Neural progenitor cell (in vitro differentiated cells): Measurements from ENCODE around the gene BICDL2. TPM values are rescaled to one million over a fixed set of nuclear protein-coding genes. Genes with fewer than 3 reads are reported as not detected.
A peak's percentile ranks its signal among the peaks of the same experiment; 100 is the strongest.

Experiments
- DNase-seq: peaks from one replicate; pipeline ENCODE4 v3.0.0-alpha.2; 2016; ENCODE audit warnings: low spot score
- H2AFZ ChIP-seq: fragments of 200-600 bp; sonication (generic); replicated peaks from 2 replicates; pipeline ENCODE4 v1.6.1; 2016; ENCODE audit warnings: antibody characterized with exemption
- H3F3A ChIP-seq: fragments of 200-600 bp; sonication (generic); 2 replicates; pipeline ENCODE4 v1.6.1; 2016; ENCODE audit warnings: antibody characterized with exemption, low read depth
- H3K27ac ChIP-seq: fragments of 200-600 bp; sonication (generic); 2 replicates; pipeline ENCODE4 v1.5.1; 2016; ENCODE audit warnings: mild to moderate bottlenecking
- H3K27me3 ChIP-seq: fragments of 200-600 bp; sonication (generic); 2 replicates; pipeline ENCODE4 v1.6.1; 2016; ENCODE audit warnings: mild to moderate bottlenecking, moderate library complexity
- H3K36me3 ChIP-seq: fragments of 200-600 bp; sonication (generic); 2 replicates; pipeline ENCODE4 v1.5.1; 2016
- H3K4me1 ChIP-seq: fragments of 200-600 bp; sonication (generic); 2 replicates; pipeline ENCODE4 v1.6.1; 2016; ENCODE audit warnings: mixed run types
- H3K4me2 ChIP-seq: fragments of 200-600 bp; sonication (generic); 2 replicates; pipeline ENCODE4 v1.6.1; 2016
- H3K4me3 ChIP-seq: fragments of 200-600 bp; sonication (generic); 2 replicates; pipeline ENCODE4 v1.5.1; 2016
- H3K79me2 ChIP-seq: fragments of 200-600 bp; sonication (generic); 2 replicates; pipeline ENCODE4 v1.6.1; 2016; ENCODE audit warnings: low read depth
- H3K9ac ChIP-seq: fragments of 200-600 bp; sonication (generic); 2 replicates; pipeline ENCODE4 v1.6.1; 2016
- H3K9me3 ChIP-seq: fragments of 200-600 bp; sonication (generic); 2 replicates; pipeline ENCODE4 v1.5.1; 2016; ENCODE audit warnings: low read depth
- H4K20me1 ChIP-seq: fragments of 200-600 bp; sonication (generic); 2 replicates; pipeline ENCODE4 v1.6.1; 2016; ENCODE audit warnings: low read depth
- H3K27ac Mint-ChIP-seq: 3 replicates; pipeline ENCODE4 v1.8.0; 2021; ENCODE audit warnings: mixed read lengths
- H3K27me3 Mint-ChIP-seq: 2 replicates; pipeline ENCODE4 v1.8.0; 2022; ENCODE audit warnings: low read depth, mild to moderate bottlenecking, inconsistent platforms, moderate library complexity, mixed read lengths; ENCODE audit not compliant: insufficient read depth
- H3K36me3 Mint-ChIP-seq: 3 replicates; pipeline ENCODE4 v1.8.0; 2021; ENCODE audit warnings: mixed read lengths
- H3K4me1 Mint-ChIP-seq: 3 replicates; pipeline ENCODE4 v1.8.0; 2021; ENCODE audit warnings: mixed read lengths
- H3K4me3 Mint-ChIP-seq: 3 replicates; pipeline ENCODE4 v1.8.0; 2021; ENCODE audit warnings: mild to moderate bottlenecking, moderate library complexity, mixed read lengths
- H3K9me3 Mint-ChIP-seq: 3 replicates; pipeline ENCODE4 v1.8.0; 2020; ENCODE audit warnings: mixed read lengths
- EZH2 ChIP-seq: fragments of 200-600 bp; sonication (generic); IDR thresholded peaks from 2 replicates; pipeline ENCODE4 v1.6.1; 2017; ENCODE audit warnings: antibody characterized with exemption, mild to moderate bottlenecking, moderate library complexity
- EZH2phosphoT487 ChIP-seq: fragments of 200-600 bp; sonication (generic); IDR thresholded peaks from 2 replicates; pipeline ENCODE4 v1.6.1; 2017; ENCODE audit warnings: antibody characterized with exemption
- total RNA-seq: library from RNA; depleted of rRNA; stranded (reverse); fragments of >200 nt; gene quantifications from 2 replicates; pipeline ENCODE4 v1.2.3, GENCODE V29; 2015; ENCODE audit warnings: low replicate concordance
- TF ChIP-seq, protein P1 (sequence below): fragments of 200-600 bp; sonication (generic); IDR thresholded peaks from 2 replicates; pipeline ENCODE4 v1.5.1; 2017; ENCODE audit warnings: antibody characterized with exemption, mild to moderate bottlenecking

Gene BICDL2
- total RNA-seq, 1 donor from 2014 or later = not detected

DNA sequence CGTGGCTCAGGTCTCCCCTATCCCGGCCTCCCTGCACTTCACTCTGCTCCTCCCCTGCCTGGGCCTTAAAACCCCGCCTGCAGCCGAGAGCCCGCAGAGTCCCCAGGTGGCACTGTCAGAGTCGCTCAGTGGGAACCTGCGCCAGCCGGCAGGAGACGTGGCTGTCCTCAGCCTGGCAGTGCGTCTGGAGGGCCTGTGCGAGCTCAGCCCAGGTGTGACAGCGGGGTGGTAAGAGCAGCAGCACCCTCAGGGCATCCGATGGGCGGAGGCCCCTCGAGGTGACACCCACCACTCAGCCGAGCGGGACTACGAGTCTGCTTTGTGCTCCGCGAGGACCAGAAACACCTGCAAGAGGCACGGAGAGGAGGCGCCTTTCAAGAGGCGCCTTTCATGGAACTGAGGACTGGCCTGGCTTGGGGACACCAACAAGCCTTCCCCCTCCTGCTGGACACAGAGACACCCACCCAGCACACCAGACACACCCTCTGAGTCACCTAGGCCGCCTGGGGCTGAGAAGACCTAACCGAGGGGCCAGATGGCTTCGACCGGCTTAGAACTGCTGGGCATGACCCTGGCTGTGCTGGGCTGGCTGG is 23.8 kb downstream of the BICDL2 start, which contains the start of gene CLDN9:
Gene CLDN9, plus strand, starts transcription at position 96 of the 593 bp plus-strand sequence. Its CDS starts 440 bp downstream, at position 536.
- H3K9me3 Mint-ChIP-seq = no peaks in the 10 kb centered on the region
- peak within 1 kb of the TSS; percentile 26 for H3K4me3 ChIP-seq
- TF ChIP-seq, protein P1, sequence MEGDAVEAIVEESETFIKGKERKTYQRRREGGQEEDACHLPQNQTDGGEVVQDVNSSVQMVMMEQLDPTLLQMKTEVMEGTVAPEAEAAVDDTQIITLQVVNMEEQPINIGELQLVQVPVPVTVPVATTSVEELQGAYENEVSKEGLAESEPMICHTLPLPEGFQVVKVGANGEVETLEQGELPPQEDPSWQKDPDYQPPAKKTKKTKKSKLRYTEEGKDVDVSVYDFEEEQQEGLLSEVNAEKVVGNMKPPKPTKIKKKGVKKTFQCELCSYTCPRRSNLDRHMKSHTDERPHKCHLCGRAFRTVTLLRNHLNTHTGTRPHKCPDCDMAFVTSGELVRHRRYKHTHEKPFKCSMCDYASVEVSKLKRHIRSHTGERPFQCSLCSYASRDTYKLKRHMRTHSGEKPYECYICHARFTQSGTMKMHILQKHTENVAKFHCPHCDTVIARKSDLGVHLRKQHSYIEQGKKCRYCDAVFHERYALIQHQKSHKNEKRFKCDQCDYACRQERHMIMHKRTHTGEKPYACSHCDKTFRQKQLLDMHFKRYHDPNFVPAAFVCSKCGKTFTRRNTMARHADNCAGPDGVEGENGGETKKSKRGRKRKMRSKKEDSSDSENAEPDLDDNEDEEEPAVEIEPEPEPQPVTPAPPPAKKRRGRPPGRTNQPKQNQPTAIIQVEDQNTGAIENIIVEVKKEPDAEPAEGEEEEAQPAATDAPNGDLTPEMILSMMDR = no peak
- no peak for TF ChIP-seq EZH2phosphoT487
- TF ChIP-seq EZH2 = peak; percentile 64
- peak; percentile 58 for DNase-seq
- H4K20me1 ChIP-seq = peaks cover 41% of the 10 kb centered on the region
- peak within 1 kb of the TSS; percentile 75 for H3K4me3 Mint-ChIP-seq
- H3K36me3 ChIP-seq = no peaks in the 10 kb centered on the region
- no peaks in the 10 kb centered on the region for H3K9me3 ChIP-seq
- H3K4me2 ChIP-seq = peak within 1 kb of the TSS; percentile 74
- H3K4me1 ChIP-seq = peaks cover 34% of the 10 kb centered on the region
- H3K27me3 Mint-ChIP-seq = peaks cover 26% of the 10 kb centered on the region
- H3K27ac ChIP-seq = no peak within 1 kb of the TSS
- peaks cover 64% of the 10 kb centered on the region for H3K27me3 ChIP-seq
- peaks cover 46% of the 10 kb centered on the region for H3F3A ChIP-seq
- H3K79me2 ChIP-seq = peaks cover 21% of the 10 kb centered on the region
- peaks cover 37% of the 10 kb centered on the region for H3K4me1 Mint-ChIP-seq
- no peak within 1 kb of the TSS for H2AFZ ChIP-seq
- H3K9ac ChIP-seq = no peak within 1 kb of the TSS
- peaks cover 2% of the 10 kb centered on the region for H3K36me3 Mint-ChIP-seq
- H3K27ac Mint-ChIP-seq = no peak within 1 kb of the TSS

DNA sequence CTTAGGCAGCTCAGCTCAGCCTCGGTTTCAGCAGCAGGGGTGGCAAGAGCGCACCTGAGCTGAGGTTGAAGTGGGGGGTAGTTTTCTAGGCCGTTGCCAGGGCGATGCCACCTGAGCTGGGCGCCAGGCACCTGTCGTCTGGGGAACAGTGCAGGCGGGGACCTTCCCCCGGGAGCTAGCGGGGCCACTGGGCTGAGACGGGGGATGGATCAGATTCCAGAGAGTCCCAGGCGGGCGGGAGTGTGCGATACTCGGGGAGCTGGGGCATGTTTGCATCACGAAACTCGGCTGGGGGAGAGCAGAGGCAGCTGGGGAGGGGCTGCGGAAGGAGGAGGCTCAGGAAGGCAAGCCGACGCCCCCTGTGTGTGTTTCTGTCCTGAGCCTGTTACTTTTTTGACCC is 24.5 kb downstream of the BICDL2 start:
- H3K4me1 ChIP-seq = peaks cover 39% of the 10 kb centered on the region
- H3K9ac ChIP-seq = no peak overlapping the region
- H3K9me3 Mint-ChIP-seq = no peaks in the 10 kb centered on the region
- H3K79me2 ChIP-seq = peaks cover 14% of the 10 kb centered on the region
- H3K27ac ChIP-seq = no peak overlapping the region
- H3K4me1 Mint-ChIP-seq = peaks cover 39% of the 10 kb centered on the region
- H3K4me2 ChIP-seq = peak overlapping the region; percentile 74
- peaks cover 29% of the 10 kb centered on the region for H3K27me3 Mint-ChIP-seq
- H3K4me3 Mint-ChIP-seq = peak overlapping the region; percentile 75
- H3K4me3 ChIP-seq = peak overlapping the region; percentile 26
- H3K9me3 ChIP-seq = no peaks in the 10 kb centered on the region
- no peak overlapping the region for H2AFZ ChIP-seq
- TF ChIP-seq EZH2phosphoT487 (no peak), EZH2 (no peak)
- TF ChIP-seq, protein P1 = no peak
- peaks cover 39% of the 10 kb centered on the region for H4K20me1 ChIP-seq
- H3F3A ChIP-seq = peaks cover 47% of the 10 kb centered on the region
- no peak overlapping the region for H3K27ac Mint-ChIP-seq
- peaks cover 66% of the 10 kb centered on the region for H3K27me3 ChIP-seq
- DNase-seq = peak; percentile 43
- no peaks in the 10 kb centered on the region for H3K36me3 ChIP-seq
- peaks cover 2% of the 10 kb centered on the region for H3K36me3 Mint-ChIP-seq

DNA sequence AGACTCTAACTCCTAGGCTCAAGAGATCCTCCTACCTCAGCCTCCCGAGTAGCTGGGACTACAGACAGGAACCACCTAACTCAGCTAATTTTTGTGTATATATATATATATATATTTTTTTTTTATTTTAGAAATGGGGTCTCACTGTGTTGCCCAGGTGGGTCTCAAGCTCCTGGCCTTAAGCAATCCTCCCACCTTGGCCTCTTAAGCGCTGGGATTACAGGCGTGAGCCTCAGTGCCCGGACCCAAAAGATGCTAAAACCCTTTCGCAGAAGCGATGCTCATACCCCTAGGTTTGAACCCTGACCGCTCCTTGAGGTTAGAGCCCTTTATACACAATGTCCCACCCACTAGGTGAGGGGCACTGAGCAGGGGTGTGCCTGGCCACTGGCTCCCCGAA is 26.2 kb downstream of the BICDL2 start:
- H4K20me1 ChIP-seq = peaks cover 28% of the 10 kb centered on the region
- peaks cover 44% of the 10 kb centered on the region for H3F3A ChIP-seq
- TF ChIP-seq, protein P1 = no peak
- TF ChIP-seq EZH2phosphoT487 (no peak), EZH2 (no peak)
- peaks cover 38% of the 10 kb centered on the region for H3K4me1 ChIP-seq
- H3K4me3 ChIP-seq = no peak overlapping the region
- no peaks in the 10 kb centered on the region for H3K79me2 ChIP-seq
- H3K4me2 ChIP-seq = no peak overlapping the region
- no peaks in the 10 kb centered on the region for H3K36me3 Mint-ChIP-seq
- no peak overlapping the region for H2AFZ ChIP-seq
- no peaks in the 10 kb centered on the region for H3K9me3 ChIP-seq
- no peak overlapping the region for H3K27ac ChIP-seq
- no peak overlapping the region for H3K4me3 Mint-ChIP-seq
- peaks cover 43% of the 10 kb centered on the region for H3K27me3 Mint-ChIP-seq
- no peak overlapping the region for H3K9ac ChIP-seq
- no peak overlapping the region for H3K27ac Mint-ChIP-seq
- no peak for DNase-seq
- no peaks in the 10 kb centered on the region for H3K36me3 ChIP-seq
- H3K9me3 Mint-ChIP-seq = no peaks in the 10 kb centered on the region
- peaks cover 35% of the 10 kb centered on the region for H3K4me1 Mint-ChIP-seq
- peaks cover 80% of the 10 kb centered on the region for H3K27me3 ChIP-seq
